Left forelimb (tissue), 1 donor: ENCODE results near the gene MAPK11.

Experiments used
- DNase-seq: peaks from one replicate; pipeline ENCODE4 v3.0.0-alpha.2; 2018; ENCODE audit warnings: low spot score

Gene MAPK11

DNA sequence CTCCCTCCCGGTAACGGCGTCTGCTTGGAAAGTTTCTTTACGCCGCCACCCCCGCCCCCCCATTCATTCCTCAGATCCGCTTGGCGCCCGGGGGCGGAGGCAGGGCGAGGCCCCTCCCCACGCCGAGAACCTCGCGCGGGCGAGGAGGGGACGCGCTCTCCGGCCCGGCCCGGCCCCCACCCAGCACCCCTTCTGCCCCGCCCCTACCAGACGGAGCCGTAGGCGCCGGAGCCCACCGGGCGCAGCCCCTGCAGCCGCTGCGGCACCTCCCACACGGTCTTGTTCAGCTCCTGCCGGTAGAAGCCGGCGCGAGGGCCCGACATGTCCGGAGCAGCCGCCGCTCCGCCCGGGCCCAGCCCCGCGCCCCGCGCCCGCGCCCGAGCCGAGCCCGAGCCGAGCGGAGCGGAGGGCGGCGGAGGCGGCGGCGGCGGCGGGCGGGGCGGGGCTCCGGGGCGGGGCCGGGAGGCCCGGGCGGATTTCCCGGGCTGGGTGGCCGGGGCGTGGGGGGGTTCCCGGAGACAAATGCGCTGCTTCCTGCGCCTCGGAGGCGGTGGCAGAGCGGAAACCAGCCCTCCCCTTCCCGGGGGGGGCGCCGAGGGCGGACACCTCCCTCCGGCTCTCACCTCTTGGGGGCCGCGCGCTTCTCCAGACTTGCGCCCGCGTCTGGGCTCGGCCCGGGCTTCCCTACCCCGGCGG, at the start of gene MAPK11:
TSS of gene MAPK11 (minus strand) at position 411 of the 696 bp plus-strand sequence. CDS start at position 323, 88 bp downstream.
- no peak for DNase-seq

- DNase-seq, result no peak
These were observed 49.3 kb upstream of the MAPK11 start for GRCh38 chr22:50319503-50319951.

GRCh38 chr22:50318698-50319411, 48.7 kb upstream of the MAPK11 start:
- DNase-seq, result no peak

DNA sequence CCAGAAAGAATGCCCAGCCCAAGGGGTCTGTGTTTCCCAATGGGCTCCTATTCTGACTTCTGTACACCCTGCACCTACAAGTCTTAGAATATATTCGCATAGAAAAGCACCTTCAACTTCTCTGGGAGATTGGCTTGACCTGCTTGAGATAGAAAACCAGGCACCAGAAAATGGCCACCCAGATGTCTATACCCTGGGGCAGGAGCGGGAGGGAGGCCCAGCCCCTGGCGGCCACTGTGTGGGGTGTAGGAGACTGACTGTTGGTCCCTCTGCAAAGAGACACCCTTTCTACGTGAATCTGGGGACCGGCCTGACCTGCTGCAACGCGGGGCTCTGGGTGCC, 48.1 kb upstream of the MAPK11 start:
- no peak for DNase-seq

DNA sequence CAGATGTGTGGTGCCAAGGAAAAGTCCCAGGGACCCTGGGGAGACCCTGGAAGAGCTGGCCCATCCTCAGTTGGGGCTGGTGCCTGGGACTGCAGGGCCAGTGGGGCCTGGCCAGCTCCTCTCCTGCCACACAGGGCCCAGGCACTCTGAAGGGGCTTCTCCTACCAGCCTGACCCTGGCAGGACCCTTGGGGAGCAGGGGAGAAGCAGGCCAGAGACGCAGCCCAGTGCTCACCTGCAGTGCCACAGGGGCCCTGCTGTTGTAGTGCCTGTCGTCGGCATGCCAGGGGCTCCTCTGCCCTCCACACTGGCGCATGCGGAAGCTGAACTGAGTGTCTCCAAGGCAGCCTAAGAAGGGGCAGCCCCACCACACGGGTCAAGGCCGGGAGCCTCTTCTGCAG, 47.5 kb upstream of the MAPK11 start:
- DNase-seq, result no peak

GRCh38 chr22:50317178-50317577, 47.0 kb upstream of the MAPK11 start:
- DNase-seq, result no peak

GRCh38 chr22:50316114-50317065, 46.2 kb upstream of the MAPK11 start:
- no peak for DNase-seq

- no peak for DNase-seq
These were observed 45.3 kb upstream of the MAPK11 start for GRCh38 chr22:50315289-50316113.

DNA sequence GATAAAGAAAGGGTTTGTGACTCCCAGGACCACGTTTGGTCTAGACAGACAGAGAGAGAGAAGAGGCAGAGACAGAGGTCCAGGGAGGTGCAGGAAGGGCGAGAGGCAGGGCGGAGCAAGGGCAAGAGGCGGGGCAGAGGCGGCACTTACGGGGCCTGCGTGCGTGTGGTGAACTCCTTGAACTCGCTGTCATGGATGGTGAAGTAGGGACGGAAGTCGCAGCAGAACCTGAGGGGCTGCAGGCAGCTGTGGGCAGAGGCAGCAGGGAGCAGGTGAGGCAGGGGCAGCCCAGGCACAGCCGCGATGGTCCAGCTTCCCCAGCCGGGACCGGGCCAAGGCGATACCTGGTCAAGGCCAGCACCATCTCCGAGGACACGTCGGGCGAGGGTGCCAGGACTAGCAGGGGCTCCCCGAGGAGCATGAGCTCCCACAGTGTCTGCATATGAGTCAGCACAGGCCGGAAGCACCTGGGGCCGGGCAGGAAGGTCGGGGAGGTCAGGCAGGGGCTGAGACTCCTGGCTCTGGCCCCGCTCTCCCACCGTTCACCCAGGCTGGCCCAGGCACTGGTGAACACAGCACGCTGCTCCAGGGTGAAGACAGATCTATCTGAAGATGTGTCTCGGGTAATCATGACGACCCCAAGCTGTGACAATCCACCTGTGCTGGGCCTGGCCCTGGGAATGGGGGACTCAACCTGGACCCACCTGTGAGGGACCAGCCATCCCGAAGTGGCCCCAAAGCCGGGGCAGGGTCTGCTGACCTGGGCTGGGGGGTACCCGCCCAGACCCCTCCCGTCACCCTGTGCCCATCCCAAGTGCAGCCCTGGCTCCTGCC, 44.5 kb upstream of the MAPK11 start:
- DNase-seq, result no peak

- no peak for DNase-seq
These were observed 43.9 kb upstream of the MAPK11 start for GRCh38 chr22:50314081-50314454.

GRCh38 chr22:50313600-50313999, 43.4 kb upstream of the MAPK11 start:
- DNase-seq, result no peak

DNA sequence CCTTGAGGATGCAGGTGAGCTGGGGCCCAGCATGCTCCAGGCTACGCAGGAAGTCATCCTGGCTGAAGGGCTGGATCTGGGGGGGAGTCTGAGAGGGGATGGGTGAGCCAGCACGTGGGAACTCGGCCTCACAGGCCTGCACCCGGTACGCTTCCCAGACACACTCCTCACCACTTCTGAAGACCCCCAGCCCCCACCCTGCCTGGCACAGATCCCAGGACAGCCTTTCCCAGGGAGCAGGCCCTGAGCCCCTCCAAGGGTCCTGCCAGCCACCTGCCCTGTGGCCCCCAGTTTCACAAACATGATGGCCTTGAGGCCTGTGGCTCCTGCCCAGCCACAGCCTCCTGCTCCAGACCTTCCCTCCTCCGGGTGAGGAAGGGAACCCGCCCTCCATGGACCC, 42.8 kb upstream of the MAPK11 start:
- peak; percentile 45 for DNase-seq

DNA sequence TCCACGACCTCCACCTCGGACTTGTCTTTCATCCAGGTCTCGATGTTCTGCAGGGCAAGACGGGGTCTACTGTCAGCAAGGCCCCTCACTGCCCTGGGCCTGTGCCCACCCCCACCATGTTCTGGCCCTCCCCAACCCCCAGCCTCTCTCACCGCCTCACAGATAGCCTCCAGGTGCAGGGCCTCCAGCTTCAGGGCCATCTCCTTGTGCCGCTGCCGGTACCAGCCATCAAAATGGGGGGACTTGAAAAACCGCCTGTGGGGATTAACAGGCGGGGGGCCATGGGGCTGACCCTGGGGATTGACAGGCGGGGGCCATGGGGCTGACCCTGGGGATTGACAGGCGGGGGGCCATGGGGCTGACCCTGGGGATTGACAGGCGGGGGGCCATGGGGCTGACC, 42.2 kb upstream of the MAPK11 start:
- no peak for DNase-seq

GRCh38 chr22:50311606-50312351, 41.6 kb upstream of the MAPK11 start:
- no peak for DNase-seq

DNA sequence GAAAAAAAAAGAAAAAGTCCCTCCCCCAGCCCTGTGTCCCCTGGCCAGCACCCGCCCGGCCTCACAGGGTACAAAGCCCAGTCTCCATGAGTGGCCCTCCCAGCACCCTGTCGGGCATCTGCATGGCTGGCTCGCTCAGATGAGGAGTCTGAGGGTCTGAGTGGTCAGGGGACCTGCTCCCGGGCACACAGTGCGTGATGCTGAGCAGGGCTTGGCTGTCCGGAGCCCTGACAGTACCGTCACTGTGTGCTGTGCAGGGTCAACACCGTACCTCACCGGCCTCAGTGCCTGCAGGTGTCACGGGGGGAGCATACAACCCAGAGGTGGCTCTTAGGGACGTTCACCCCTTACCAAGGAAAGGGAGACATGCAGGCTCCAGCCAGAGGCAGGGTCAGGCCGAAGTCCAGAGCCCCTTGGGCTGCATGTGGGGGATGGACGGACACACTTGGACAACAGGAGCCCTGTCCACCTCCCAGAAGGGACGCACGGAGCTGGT, 40.8 kb upstream of the MAPK11 start:
- no peak for DNase-seq

GRCh38 chr22:50310031-50310722, 40.0 kb upstream of the MAPK11 start:
- peak; percentile 64 for DNase-seq

DNA sequence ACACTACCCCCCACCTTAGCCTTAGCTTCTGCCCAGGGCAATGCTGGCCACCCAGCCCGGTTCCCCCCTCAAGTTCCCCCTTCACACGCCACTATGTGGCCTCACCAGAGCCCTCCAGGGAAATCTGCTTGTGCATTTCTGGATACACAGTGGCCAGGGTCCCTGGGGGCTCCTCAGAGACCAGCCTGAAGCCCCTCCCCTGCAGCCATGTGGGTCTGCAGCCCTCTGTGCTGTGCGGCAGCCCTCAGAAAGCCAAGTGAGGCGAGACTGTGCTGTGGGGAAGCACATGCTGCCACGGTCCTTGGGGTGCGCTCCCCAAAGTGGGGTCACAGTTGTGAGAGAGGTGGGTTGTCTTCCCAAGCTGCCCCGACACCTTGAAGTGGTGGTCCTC, 39.4 kb upstream of the MAPK11 start:
- peak; percentile 64 for DNase-seq

DNA sequence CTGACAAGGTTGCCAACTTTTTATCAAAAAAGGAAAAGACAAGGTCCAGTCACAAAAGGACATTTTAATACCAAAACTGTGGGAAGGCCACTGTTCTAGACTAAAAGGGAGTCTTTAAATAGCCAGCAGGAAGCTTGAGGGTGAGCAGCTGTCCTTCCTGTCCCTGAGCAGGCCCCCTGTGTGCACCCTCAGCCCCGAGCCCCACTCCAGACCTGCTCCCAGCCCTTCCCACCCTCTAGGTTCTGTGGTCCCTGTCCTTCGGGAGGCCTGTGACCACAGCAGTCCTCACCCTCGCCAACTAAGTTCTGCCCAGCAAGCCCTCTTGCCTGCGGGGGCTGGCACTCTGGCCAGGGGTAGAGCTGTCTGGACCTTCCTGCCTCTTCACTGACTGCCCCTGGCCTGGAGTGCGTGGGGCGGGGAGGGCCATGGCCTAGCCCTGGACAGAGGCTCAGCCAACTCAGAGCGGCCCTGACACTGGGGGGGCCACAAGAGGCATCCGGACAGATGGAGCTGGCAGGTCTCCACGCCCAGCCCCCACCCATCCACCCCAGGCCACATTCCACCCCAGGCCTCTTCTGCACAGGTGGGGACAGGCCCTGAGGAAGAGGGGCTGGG, 38.9 kb upstream of the MAPK11 start:
- DNase-seq, result no peak

- no peak for DNase-seq
These were observed 38.4 kb upstream of the MAPK11 start for GRCh38 chr22:50308597-50308935.
